ENCODE measurements around the gene SERPINH1. TPM values are rescaled to one million over a fixed set of nuclear protein-coding genes. Genes with fewer than 3 reads are reported as not detected.
A peak's percentile ranks its signal among the peaks of the same experiment; 100 is the strongest.

SERPINH1 gene
- total RNA-seq, 1 experiment from 2014 or later, result 55.5 TPM

DNA sequence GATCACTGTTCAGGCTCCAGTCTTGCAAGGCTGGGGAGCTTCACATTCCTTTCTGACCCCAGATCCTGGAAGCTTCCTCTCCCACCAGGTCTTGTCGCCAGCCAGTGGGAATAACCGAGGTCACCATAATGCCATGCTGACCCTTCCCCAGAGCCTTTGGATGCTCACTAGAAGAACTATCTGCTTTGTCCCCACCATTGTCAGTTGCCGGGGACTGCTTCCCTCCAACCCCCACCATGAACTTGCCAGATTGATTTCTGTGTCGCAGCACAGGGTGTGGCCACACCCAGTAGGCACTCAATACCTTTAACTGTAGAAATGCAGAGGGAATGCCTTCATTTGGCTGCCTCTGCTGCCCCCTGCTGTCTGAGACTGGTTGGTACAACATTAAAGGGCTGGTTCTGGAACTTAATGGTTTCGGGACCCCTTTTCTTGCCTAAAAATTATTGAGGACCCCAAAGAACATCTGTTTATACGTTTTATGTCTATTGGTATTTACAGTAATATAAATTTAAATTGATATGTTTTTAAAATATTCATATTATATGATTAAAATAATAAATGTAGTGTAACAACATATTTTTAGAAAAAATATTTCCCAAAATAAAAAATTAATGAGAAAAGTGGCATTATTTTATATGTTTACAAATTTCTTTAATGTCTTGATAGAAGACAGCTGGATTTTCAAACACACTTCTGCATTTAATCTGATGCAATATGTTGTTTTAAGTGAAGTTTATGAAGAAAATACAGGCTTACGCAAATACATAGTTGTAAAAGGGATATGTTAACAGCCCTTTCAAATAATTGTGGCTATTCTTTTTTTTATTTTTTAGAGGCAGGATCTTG lies 29.6 kb upstream of the SERPINH1 start:
- DNase-seq (ENCODE audit: extremely low read depth, low read depth), result peak; percentile 69

DNA sequence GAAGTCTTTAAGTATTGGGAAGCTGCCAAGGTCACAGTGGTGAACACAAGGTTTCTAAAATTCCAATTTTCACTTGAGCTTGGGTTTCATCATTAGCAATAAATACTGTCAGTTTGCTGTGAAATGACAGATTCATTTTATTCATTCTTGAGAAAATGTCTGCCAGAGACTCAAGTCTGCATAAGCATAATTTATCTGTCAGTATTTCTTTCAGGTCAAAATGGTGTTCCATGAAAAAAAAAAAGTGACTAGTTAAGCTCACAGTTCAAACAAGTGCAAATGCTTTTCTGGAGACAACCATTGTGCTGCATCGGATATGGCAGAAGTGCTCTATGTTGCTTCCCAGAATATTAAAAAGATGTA lies 28.2 kb upstream of the SERPINH1 start:
- no peak for DNase-seq (ENCODE audit: extremely low read depth, low read depth)

DNA sequence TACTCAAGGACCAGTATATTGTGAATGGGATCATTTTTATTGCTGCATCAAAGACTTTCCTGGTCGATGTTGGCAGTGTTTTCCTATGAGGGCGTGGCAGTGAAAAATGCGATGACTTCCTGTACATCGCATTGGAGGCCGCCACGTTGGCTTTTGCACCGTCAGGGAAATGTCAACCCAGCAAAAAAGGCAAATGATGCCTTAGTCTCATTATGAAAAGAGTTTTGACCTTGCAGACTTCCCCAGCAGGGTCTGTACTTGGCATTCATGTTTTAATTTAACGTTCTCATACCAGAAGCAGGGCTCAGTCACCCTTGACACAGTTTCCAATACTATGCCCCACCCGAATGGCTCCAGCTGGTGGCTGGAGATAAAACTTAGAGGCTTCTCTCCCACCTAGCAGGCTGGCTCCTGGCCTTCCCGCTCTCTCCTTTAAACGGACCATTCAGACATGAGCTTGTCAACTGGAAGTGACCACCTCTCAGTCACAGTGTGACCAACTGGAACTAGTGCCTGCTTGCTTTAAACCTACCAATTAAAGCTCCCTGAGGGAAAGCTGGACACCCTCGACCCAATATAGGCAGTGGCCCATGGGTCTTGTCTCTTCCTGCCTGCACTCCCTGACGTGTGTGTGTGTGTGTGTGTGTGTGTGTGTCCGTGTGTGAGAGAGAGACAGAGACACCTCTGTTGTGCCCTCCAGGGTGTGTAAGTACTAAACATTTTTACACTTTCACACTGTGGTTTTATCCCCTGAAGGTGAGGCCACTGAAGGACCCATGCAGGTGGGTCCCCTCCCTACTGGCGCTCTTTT lies 27.6 kb upstream of the SERPINH1 start:
- DNase-seq (ENCODE audit: extremely low read depth, low read depth), result no peak

DNA sequence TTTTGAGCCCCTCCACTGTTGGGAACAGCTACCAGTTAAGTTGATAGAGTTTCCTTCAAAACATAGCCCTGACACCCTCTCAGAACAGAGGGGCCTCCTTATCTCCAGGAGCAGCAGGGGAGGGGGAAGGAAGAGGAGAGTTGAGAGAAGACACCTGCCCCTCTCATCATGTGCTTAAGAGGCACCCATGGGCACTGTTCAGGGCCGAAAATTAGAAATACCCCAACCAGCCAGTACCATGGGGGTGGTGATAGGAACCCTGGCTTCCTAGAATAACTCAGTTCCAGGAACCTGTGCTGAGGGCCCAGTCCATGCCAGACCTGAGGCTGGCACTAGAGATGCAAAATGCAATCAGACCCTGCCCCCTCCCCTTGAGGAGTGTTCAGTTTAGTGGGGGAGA lies 27.0 kb upstream of the SERPINH1 start:
- no peak for DNase-seq (ENCODE audit: extremely low read depth, low read depth)

DNA sequence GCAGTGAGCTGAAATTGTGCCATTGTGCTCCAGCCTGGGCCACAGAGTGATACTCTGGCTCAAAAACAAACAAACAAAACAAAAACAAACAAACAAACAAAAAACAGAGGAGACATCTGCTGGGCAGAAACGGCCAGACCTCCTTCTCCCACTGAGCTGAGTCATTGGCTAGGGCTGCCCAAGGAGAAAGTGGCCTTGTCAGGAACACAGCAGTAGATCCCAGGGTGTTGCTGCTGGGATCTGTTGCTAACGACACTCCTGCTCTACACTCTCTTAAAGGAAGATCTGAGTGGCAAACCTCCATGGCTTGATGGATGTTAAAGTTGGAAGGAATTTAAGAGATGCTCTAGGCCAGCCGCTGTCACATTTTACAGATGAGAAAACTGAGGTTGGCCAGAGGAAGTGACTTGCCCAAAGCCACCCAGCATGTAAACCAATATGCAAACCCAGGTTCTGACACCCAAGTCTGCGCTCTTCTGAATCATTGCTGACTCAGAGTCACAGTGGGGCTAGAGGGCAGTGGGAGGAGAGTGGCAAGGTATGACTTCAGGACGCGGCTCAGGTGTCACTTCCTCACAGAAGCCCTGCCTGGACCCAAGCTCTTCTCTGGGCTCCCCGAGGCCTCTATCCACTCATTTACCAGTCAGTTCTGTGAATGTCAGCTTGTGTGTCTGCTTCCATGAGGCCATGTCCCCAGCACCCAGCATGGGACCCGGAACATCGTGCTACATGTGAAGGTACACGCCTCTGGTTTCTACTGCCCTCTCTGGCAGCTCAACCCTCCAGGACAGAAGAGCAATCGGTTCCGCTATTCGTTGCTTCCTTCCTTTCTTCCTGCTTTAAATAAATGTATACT lies 25.0 kb upstream of the SERPINH1 start:
- no peak for DNase-seq (ENCODE audit: extremely low read depth, low read depth)

DNA sequence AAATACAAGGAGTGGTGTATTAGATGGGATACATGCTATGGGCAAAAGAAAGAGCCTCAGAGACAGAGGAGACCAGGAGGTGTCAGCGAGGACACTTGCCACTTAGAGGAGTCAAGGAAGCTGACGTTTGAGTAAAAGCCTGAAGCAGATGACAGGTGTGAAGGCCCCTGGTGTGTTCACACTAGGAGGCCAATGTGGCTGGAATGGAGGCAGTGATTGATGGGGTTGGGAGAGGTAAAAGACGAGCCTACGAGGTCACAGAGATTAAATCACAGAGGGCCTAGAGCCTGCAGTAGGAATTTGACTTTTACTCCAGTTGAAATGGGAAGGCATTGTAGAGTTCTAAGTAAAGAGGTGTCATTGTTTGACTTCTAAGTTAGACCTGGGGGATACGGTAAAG lies 24.3 kb upstream of the SERPINH1 start:
- DNase-seq (ENCODE audit: extremely low read depth, low read depth), result no peak

DNA sequence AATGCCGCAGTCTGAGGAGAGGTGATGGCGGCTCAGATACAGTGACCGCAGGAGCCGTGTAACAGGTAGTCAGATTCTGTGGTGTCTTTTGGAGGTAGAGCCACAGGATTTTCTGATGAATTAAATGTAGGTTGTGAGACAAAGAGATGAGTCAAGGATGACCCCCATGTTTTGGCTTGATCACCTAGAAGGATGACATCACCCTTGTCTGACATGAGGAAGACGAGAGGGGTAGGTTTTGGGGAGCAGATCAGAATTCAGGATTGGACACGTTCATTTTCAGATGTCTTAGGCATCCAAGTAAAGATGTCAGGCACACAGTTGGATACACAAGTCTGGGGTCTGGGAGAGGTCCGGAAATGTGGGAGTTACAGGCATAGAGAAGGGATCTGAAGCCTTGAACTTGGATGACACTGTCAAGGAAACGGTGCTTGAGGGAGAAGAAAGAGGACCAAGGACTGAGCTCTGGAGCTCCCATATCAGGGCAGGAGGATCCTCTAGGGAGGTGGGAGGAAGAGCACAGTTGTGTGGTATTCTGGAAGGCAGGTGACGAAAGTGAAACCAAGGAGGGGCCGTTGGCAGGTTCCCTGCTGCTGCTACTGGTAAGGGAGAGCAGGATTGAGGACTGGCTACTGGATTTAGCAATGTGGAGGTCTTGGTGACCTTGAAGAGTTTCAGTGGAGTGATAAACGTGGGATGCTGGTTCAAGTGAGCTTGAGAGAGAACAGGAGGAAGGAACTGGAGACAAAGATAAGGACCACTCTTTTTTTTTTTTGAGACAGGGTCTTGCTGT lies 23.7 kb upstream of the SERPINH1 start:
- no peak for DNase-seq (ENCODE audit: extremely low read depth, low read depth)

DNA sequence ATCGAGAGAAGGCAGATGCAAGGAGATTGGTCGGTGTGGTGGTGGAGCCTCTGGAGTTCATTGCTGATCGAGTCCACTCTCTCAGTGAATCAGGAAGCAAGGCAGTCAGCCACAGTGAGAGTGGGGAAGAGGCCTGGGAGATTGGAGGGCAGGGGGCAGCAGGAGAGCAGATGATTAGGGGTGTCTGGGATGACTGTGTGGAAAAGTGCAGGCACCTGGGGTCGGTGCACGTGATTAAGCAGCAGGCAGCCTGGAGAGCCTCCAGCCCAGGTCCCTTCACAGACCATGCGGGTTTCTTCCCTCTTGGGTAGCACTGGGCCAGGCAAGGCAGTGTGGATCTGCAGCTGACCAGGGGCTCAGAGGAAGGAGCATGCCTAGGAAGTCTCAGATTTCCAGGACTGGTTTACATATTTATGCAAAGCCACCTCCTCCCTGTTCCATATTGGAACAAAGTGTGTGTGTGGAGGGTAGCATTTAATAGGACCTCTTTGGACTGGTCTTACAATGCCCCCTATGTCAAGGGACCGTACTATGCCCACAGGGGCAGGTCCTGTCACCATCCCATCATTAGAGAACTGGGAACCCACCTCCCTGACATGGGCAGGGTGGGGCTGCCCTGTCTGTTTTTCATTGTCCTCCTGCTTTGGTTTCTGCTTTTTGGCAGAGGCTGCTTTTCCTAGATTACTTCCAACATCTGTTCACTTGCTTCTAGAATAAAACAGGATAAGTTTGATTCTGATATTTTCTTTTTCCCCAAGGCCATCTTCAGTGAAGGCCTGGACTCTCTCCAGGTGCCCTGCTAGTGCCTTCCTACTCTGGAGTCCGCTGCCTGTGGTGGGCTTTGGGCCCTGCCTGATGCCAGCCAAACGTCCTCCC lies 22.4 kb upstream of the SERPINH1 start:
- DNase-seq (ENCODE audit: extremely low read depth, low read depth), result no peak

DNA sequence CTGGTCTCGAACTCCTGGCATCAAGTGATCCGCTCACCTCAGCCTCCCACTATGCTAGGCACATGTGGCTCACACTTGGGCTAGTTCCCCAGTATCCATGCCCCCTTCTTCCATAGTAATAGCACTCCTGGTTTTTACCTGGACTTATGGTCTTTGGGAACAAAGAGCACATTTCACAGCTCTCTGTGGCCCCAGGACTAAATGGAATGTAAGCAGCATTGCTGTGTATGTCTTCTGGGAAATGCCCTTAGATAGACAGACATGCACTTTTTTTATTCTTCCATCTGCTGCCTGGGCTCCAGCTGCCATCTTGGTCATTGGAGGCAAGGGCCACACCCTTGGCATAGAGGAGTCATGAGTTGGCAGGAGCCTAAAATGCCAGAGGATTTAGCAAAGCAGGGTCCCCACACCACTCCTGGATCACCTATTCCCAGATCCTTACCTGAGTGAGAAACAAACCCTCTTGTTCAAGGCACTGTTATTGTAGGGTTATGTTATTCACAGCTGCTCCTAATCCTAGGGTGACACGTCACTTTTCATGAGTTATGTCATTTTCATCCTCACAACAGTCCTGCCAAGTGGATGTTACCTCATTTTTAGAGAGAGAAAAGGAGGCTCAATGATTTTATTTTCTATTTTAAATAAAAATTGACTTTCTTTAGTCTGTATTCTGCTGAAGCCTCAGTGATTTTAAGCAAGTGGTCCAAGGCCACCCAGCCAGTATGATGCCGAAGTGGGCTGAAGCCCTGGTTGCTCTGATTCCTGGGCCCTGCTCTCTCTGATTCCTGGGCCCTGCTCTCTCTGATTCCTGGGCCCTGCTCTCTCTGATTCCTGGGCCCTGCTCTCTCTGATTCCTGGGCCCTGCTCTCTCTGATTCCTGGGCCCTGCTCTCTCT lies 20.6 kb upstream of the SERPINH1 start:
- no peak for DNase-seq (ENCODE audit: extremely low read depth, low read depth)

DNA sequence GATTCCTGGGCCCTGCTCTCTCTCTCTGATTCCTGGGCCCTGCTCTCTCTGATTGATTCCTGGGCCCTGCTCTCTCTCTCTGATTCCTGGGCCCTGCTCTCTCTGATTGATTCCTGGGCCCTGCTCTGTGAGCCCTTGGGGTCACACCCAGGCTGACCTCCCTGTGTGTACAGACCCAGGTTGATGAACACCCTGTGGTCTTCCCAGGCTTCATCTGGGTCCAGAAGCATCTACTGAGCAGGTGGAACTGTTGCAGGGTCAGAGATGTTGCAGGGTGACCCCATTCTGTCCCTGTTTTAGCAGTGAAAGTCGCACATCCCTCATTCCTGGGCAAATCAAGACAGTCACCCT lies 20.0 kb upstream of the SERPINH1 start:
- DNase-seq (ENCODE audit: extremely low read depth, low read depth), result no peak

DNA sequence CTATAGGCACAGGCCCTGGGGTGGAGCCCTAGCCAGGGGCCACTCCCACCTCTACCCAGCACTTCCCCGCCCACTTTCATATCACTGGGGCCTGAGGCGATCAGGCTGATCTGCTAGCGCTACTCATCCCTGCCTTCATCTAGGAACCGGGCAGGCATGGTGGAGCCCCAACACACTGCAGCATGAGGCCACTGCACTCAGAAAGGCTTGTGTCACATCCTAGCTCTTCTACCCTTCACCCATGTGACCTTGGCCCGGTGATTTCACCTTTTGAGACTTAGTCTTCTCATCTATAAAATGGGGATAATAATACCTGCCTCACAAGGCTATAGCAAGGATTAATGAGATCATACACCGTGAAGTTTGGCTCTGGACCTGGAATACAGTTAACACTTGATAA lies 18.2 kb upstream of the SERPINH1 start:
- no peak for DNase-seq (ENCODE audit: extremely low read depth, low read depth)

DNA sequence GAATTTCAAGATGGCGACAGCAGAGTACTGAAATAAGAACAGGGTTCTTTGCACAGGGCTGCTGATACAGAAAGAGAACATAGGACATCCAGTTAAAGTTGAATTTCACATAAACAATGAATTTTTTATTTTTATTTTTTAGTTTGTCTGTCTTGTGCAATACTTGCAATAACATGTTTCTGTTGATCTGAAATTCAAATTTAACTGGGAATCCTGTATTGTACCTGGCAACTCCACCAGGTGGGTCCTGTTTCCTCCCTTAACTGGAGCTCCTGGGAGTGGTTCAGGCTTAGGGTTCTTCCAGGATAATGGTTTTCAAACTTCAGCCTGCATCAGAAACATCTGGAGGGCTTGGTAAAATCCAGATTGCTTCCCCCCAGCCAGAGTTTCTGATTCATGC lies 14.9 kb upstream of the SERPINH1 start:
- no peak for DNase-seq (ENCODE audit: extremely low read depth, low read depth)

DNA sequence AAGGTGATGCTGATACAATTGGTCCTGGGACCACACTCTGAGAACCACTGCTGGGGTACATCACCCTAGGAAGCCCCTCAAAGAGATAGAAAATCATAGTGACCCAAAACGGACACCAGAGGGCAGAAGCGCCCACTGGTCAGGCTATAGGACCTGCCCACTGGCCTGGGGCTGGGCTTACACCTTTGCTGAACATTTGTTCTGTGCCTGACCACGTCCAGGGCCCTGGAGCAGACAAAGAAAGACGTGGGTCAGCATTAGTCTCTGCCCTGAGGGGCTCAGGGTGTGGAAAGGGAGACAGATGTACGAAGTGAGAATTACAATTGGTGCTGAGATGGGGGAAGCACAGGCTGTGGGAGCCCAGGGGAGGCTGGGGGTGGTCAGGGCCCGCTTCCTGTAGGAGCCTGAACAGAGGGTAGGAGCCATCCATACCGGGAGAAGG lies 14.4 kb upstream of the SERPINH1 start:
- peak; percentile 44 for DNase-seq (ENCODE audit: extremely low read depth, low read depth)

DNA sequence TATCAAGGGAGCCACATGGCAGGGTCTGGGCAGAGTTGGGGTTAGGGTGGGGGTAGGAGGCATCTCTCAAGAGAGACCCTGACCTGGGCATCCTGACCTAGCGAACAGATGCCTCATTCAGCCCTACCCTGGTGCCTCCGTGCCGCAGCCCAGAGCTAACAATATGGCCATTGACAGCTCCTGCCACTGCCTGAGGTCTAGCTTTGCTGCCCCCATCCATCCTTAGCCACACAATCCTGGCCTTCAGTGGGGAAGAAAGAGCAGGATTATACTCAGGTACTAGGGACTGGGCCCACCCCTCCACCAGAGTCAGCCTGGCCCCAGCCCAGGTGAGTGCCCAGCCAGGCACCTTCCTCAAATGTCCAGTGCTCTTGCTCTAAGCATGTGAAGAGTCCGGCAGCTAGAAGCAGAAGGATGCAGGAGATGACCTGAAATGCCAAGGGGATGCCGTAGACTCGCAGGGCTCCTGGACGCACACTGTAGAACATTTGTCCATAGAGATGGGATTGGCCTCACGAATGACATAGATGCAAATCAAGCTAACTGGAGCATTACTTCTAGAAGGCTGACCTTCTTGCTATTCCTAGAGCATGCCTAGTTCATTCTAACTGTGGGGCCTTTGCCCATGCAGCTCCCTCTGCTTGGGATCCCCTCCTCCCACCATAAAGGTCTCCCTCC lies 13.3 kb upstream of the SERPINH1 start:
- DNase-seq (ENCODE audit: extremely low read depth, low read depth), result no peak

DNA sequence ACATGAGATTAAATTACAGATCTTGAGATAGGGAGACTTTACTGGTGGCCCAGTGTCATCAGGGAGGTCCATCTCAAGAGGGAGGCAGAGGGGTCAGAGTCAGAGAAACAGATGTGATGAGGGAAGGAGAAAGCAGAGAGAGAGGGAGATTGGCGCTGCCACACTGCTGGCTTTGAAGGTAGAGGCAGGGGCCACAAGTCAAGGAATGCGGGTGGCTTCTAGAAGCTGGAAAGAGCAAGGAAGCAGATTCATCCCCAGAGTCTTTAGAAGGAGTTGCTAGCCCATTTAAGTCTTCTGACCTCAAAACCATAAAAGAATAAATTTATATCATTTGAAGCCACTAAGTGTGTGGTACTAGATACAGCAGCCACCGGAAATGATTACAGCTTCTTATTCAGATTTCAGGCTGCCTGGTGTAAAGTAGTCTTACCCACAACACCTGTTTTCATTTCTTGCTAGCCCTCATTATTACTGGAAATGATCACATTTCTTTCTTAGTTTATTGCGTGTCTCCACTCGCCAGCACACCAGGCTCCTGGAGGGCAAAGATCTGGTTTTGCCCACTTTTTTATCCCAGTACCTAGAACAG lies 12.6 kb upstream of the SERPINH1 start:
- no peak for DNase-seq (ENCODE audit: extremely low read depth, low read depth)

DNA sequence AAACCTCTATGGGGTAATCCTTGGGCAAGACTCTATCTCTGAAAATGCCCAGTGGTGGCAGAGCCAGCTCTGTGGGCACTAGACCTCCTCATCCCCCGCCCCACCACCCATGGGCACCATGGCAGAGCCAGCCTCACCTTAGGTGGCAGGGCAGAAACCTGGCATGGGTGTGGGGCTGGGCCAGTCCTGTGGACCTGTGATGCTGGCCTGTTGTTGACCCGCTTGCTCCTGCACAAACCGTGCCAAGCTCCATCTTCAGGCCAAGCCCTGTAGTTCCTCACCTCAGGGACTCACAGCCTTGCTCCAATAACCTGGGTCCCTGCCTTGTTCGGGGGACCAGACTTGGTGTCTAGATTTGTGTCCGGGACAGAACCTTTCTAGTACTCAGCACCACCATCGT lies 8.9 kb upstream of the SERPINH1 start:
- no peak for DNase-seq (ENCODE audit: extremely low read depth, low read depth)

DNA sequence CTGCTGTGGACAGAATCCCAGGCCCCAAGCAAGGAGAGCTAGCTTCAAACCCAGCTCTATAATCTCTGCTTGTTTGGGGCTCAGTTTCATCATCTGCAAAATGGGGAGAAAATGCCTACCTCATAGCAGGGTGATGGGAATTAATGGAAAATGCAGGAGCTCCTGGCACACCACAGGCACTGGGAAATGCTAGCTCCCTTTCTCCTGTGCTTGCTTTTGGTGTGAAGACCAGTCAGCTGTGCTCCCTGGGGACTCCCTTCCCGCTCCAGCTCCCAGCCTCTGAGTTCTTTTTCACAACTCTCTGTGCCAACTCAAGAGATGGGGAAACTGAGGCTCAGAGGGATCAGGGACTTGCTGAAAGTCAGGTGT lies 8.2 kb upstream of the SERPINH1 start:
- DNase-seq (ENCODE audit: extremely low read depth, low read depth), result no peak

Measured in NCI-H460 (cell line).